Renal pelvis (tissue), 4 donors: Measurements from ENCODE around the gene KCTD20. TPM values are rescaled to one million over a fixed set of nuclear protein-coding genes. Genes with fewer than 3 reads are reported as not detected.

Experiments
- DNase-seq: peaks from one replicate; pipeline ENCODE4 v3.0.0-alpha.2; 2013
- polyA plus RNA-seq, 3 donors: library from polyadenylated mRNA; unstranded; fragments of 120-200 nt; gene quantifications; one replicate each; pipeline ENCODE4 v1.2.1, GENCODE V29; 2013; ENCODE audit not compliant: insufficient read length in 3 of 3

Gene KCTD20
- polyA plus RNA-seq, 3 donors = 42.0 to 49.5 (median 48.6) TPM

GRCh38 chr6:36489426-36489825 is 46.6 kb downstream of the KCTD20 start:
- DNase-seq = no peak

GRCh38 chr6:36491378-36491965 is 48.7 kb downstream of the KCTD20 start:
- peak; percentile 4 for DNase-seq

GRCh38 chr6:36492092-36492491 is 49.3 kb downstream of the KCTD20 start:
- DNase-seq = no peak

- no peak for DNase-seq
Measured at GRCh38 chr6:36492621-36493020, 49.8 kb downstream of the KCTD20 start.

GRCh38 chr6:36493319-36493718 is 50.5 kb downstream of the KCTD20 start:
- no peak for DNase-seq

- DNase-seq = no peak
Measured at GRCh38 chr6:36493859-36494258, 51.1 kb downstream of the KCTD20 start.

- DNase-seq = no peak
Measured at GRCh38 chr6:36495086-36495485, 52.3 kb downstream of the KCTD20 start.

- no peak for DNase-seq
Measured at GRCh38 chr6:36499918-36500317, 57.1 kb downstream of the KCTD20 start.

GRCh38 chr6:36501686-36502085 is 58.9 kb downstream of the KCTD20 start:
- DNase-seq = peak; percentile 3

- DNase-seq = no peak
Measured at GRCh38 chr6:36504181-36504580, 61.4 kb downstream of the KCTD20 start.

GRCh38 chr6:36504982-36505381 is 62.2 kb downstream of the KCTD20 start:
- no peak for DNase-seq

- no peak for DNase-seq
Measured at GRCh38 chr6:36505744-36506534, 63.1 kb downstream of the KCTD20 start.

GRCh38 chr6:36506611-36507010 is 63.8 kb downstream of the KCTD20 start:
- peak; percentile 28 for DNase-seq

- no peak for DNase-seq
Measured at GRCh38 chr6:36508532-36508931, 65.7 kb downstream of the KCTD20 start.

GRCh38 chr6:36510365-36510764 is 67.6 kb downstream of the KCTD20 start:
- DNase-seq = no peak

- DNase-seq = peak; percentile 3
Measured at GRCh38 chr6:36514554-36515456, 72.0 kb downstream of the KCTD20 start.

- DNase-seq = no peak
Measured at GRCh38 chr6:36515844-36516243, 73.0 kb downstream of the KCTD20 start.

- DNase-seq = no peak
Measured at GRCh38 chr6:36516559-36516958, 73.8 kb downstream of the KCTD20 start.

- DNase-seq = no peak
Measured at GRCh38 chr6:36516988-36517387, 74.2 kb downstream of the KCTD20 start.

- DNase-seq = no peak
Measured at GRCh38 chr6:36517408-36517807, 74.6 kb downstream of the KCTD20 start.

GRCh38 chr6:36519352-36519751 is 76.6 kb downstream of the KCTD20 start:
- DNase-seq = no peak

- DNase-seq = no peak
Measured at GRCh38 chr6:36523451-36523850, 80.7 kb downstream of the KCTD20 start.
